Endothelial cell of umbilical vein (primary cell): ENCODE measurements around the gene SLC4A5. TPM values are rescaled to one million over a fixed set of nuclear protein-coding genes. Genes with fewer than 3 reads are reported as not detected.

Experiments used
- BruUV-seq: library from RNA; stranded (reverse); fragments of 400-500 nt; replicated peaks from 2 replicates; lab custom pipeline; 2021; lab: Mats Ljungman, UMichigan
- CTCF ChIA-PET: fragments of 300-600, 350-600 bp; sonication (Branson Sonifier 250); formaldehyde crosslinking; loops from one replicate; lab custom pipeline; 2021; ENCODE audit warnings: antibody characterized with exemption, inconsistent platforms; lab: Charles Lee
- POLR2A ChIA-PET: fragments of 300-600, 350-600 bp; sonication (Branson Sonifier 250); formaldehyde crosslinking; loops from one replicate; lab custom pipeline; 2021; ENCODE audit warnings: antibody characterized with exemption, inconsistent platforms; lab: Charles Lee
- DNase-seq: peaks from one replicate; pipeline ENCODE4 v3.0.0-alpha.2; 2011; ENCODE audit warnings: low read depth, low spot score
- FAIRE-seq: peaks from 2 replicates; lab custom pipeline; 2011; peaks lifted over from hg19 to GRCh38; lab: Jason Lieb, UNC
- H2AFZ ChIP-seq: 2 replicates; pipeline ENCODE4 v1.6.0; 2012; ENCODE audit warnings: low read depth, low read length, control low read depth, inconsistent platforms
- H3K27ac ChIP-seq: 2 replicates; pipeline ENCODE4 v1.5.1; 2011; ENCODE audit warnings: low read depth, mild to moderate bottlenecking, control low read depth, low read length, moderate library complexity; ENCODE audit not compliant: insufficient read depth
- H3K27me3 ChIP-seq, 2 experiments: 2 replicates each; pipeline versions ENCODE4 v1.6.0 to v1.6.1; 2011; ENCODE audit warnings: low read length in 2 of 2, mixed read lengths in 1 of 2; ENCODE audit not compliant: control insufficient read depth in 2 of 2, insufficient read depth in 2 of 2
- H3K36me3 ChIP-seq, 2 experiments: 2 replicates in 1 of 2; 3 replicates in 1 of 2; pipeline ENCODE4 v1.5.1; 2011; ENCODE audit warnings: low read length in 2 of 2, mild to moderate bottlenecking in 1 of 2, moderate library complexity in 1 of 2; ENCODE audit not compliant: control insufficient read depth in 2 of 2, insufficient read depth in 2 of 2; ENCODE audit errors: extremely low read depth in 1 of 2
- H3K4me1 ChIP-seq: 3 replicates; pipeline ENCODE4 v1.5.1; 2011; ENCODE audit warnings: mild to moderate bottlenecking, low read length; ENCODE audit not compliant: control insufficient read depth, insufficient read depth; ENCODE audit errors: extremely low read depth
- H3K4me2 ChIP-seq: 2 replicates; pipeline ENCODE4 v1.6.1; 2011; ENCODE audit warnings: low read length, control low read depth, mixed read lengths; ENCODE audit not compliant: insufficient read depth
- H3K4me3 ChIP-seq, 3 experiments: fragments of 200-600 bp in 1 of 3; sonication (generic), shearing (Covaris generic) in 1 of 3; replicated peaks in 1 of 3; 2 replicates each; pipeline ENCODE4 v1.5.1; 2011 to 2016; ENCODE audit warnings: control low read depth in 3 of 3, low read length in 3 of 3, mild to moderate bottlenecking in 2 of 3, inconsistent platforms in 1 of 3, low read depth in 1 of 3, moderate library complexity in 1 of 3; ENCODE audit not compliant: insufficient read depth in 1 of 3
- H3K79me2 ChIP-seq: 2 replicates; pipeline ENCODE4 v1.6.0; 2012; ENCODE audit warnings: low read length, inconsistent platforms; ENCODE audit not compliant: control insufficient read depth, insufficient read depth
- H3K9ac ChIP-seq: replicated peaks from 2 replicates; pipeline ENCODE3; 2011; ENCODE audit warnings: low read length, control low read depth; ENCODE audit not compliant: insufficient read depth; ENCODE audit errors: extremely low read depth
- H3K9me1 ChIP-seq: replicated peaks from 3 replicates; pipeline ENCODE4 v1.6.0; 2011; ENCODE audit warnings: mild to moderate bottlenecking, low read length; ENCODE audit not compliant: control insufficient read depth, insufficient read depth; ENCODE audit errors: extremely low read depth
- H3K9me3 ChIP-seq: replicated peaks from 2 replicates; pipeline ENCODE4 v1.5.1; 2012; ENCODE audit warnings: low read length, inconsistent platforms; ENCODE audit not compliant: control insufficient read depth, insufficient read depth
- H4K20me1 ChIP-seq: replicated peaks from 2 replicates; pipeline ENCODE3; 2011; ENCODE audit warnings: mild to moderate bottlenecking, low read length; ENCODE audit not compliant: control insufficient read depth, insufficient read depth; ENCODE audit errors: extremely low read depth
- EZH2 ChIP-seq: IDR thresholded peaks from 2 replicates; pipeline ENCODE4 v1.6.1; 2012; ENCODE audit warnings: borderline replicate concordance, low read depth, mild to moderate bottlenecking, moderate library complexity, low read length, inconsistent platforms; ENCODE audit not compliant: severe bottlenecking
- FOS ChIP-seq: IDR thresholded peaks from 2 replicates; pipeline ENCODE4 v1.6.1; 2011; ENCODE audit warnings: mild to moderate bottlenecking, low read length, moderate library complexity, borderline replicate concordance; ENCODE audit not compliant: insufficient read depth
- GATA2 ChIP-seq: IDR thresholded peaks from 2 replicates; pipeline ENCODE4 v1.7.0; 2011; ENCODE audit warnings: low read depth, mild to moderate bottlenecking, moderate library complexity, mixed read lengths, low read length; ENCODE audit not compliant: insufficient read length, insufficient read depth
- JUN ChIP-seq: IDR thresholded peaks from 2 replicates; pipeline ENCODE4 v1.6.1; 2011; ENCODE audit warnings: borderline replicate concordance, low read depth; ENCODE audit not compliant: insufficient read length, insufficient read depth
- MYC ChIP-seq: IDR thresholded peaks from one replicate; pipeline ENCODE4 v1.6.1; 2011; ENCODE audit warnings: mild to moderate bottlenecking, low read depth, low read length
- POLR2A ChIP-seq: IDR thresholded peaks from 2 replicates; pipeline ENCODE4 v1.6.1; 2012; ENCODE audit warnings: low read depth, mild to moderate bottlenecking, control low read depth, low read length
- POLR2AphosphoS5 ChIP-seq: IDR thresholded peaks from 2 replicates; pipeline ENCODE4 v1.6.1; 2012; ENCODE audit warnings: low read depth, mild to moderate bottlenecking, control low read depth, low read length, moderate library complexity; ENCODE audit not compliant: insufficient read depth
- dilution Hi-C: fragments of 300-500 bp; cut with MboI; formaldehyde crosslinking; loops from one replicate; pipeline ENCODE4 v1.15.0; 2019; ENCODE audit warnings: low sequenced_read_pairs; ENCODE audit not compliant: extremely low pct_ligation_motif_present
- intact Hi-C: fragments of 100-400 bp; cut with micrococcal nuclease; formaldehyde crosslinking; loops from one replicate; pipeline ENCODE4 v1.10.0; 2022
- polyA plus RNA-seq, 4 experiments: library from polyadenylated mRNA; depleted of rRNA in 3 of 4; stranded (reverse) in 3 of 4; unstranded in 1 of 4; fragments of >200 nt; gene quantifications; 2 replicates each; pipeline versions ENCODE4 v1.2.1 to v1.2.3, GENCODE V29; 2011 to 2012; ENCODE audit warnings: missing spikeins in 1 of 4
- total RNA-seq: library from RNA; stranded (reverse); gene quantifications from 2 replicates; pipeline ENCODE4 v1.2.3, GENCODE V29; 2021
- TF ChIP-seq, protein P1 (sequence below), 2 donors: IDR thresholded peaks; 1 replicate in 1 of 2; 2 replicates in 1 of 2; pipeline ENCODE4 v1.5.1; 2011; ENCODE audit warnings: low read length in 2 of 2, mild to moderate bottlenecking in 2 of 2, moderate library complexity in 2 of 2, control low read depth in 1 of 2, inconsistent platforms in 1 of 2, low read depth in 1 of 2; ENCODE audit not compliant: insufficient read depth in 1 of 2; ENCODE audit errors: extremely low read depth in 1 of 2
- TF ChIP-seq, protein P2 (sequence below): IDR thresholded peaks from 2 replicates; pipeline ENCODE4 v1.6.1; 2011; ENCODE audit not compliant: insufficient read depth, insufficient read length

The SLC4A5 gene
- total and polyA plus RNA-seq, 2 donors (not counting 3 experiments of a cell fraction or from before 2014, with no cell fraction given): 0.12 to 0.97 TPM

GRCh38 chr2:74174909-74175308 is 168.3 kb downstream of the SLC4A5 start:
- POLR2A ChIA-PET: no interaction called here
- TF ChIP-seq MYC: no peak
- no peak for TF ChIP-seq FOS
- no peak for TF ChIP-seq JUN
- TF ChIP-seq, protein P1, sequence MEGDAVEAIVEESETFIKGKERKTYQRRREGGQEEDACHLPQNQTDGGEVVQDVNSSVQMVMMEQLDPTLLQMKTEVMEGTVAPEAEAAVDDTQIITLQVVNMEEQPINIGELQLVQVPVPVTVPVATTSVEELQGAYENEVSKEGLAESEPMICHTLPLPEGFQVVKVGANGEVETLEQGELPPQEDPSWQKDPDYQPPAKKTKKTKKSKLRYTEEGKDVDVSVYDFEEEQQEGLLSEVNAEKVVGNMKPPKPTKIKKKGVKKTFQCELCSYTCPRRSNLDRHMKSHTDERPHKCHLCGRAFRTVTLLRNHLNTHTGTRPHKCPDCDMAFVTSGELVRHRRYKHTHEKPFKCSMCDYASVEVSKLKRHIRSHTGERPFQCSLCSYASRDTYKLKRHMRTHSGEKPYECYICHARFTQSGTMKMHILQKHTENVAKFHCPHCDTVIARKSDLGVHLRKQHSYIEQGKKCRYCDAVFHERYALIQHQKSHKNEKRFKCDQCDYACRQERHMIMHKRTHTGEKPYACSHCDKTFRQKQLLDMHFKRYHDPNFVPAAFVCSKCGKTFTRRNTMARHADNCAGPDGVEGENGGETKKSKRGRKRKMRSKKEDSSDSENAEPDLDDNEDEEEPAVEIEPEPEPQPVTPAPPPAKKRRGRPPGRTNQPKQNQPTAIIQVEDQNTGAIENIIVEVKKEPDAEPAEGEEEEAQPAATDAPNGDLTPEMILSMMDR (IDR thresholded peaks at IDR 0.05; ENCODE audit: extremely low read depth in 1 of 2, insufficient read depth in 1 of 2, low read depth in 1 of 2, low read length in 2 of 2): no peak
- TF ChIP-seq EZH2: no peak
- TF ChIP-seq POLR2A: no peak
- TF ChIP-seq, protein P2, sequence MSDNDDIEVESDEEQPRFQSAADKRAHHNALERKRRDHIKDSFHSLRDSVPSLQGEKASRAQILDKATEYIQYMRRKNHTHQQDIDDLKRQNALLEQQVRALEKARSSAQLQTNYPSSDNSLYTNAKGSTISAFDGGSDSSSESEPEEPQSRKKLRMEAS: no peak
- no peak for TF ChIP-seq GATA2
- no peak for TF ChIP-seq POLR2AphosphoS5
- no peak overlapping the region for H3K4me3 ChIP-seq
- no peak overlapping the region for H3K4me2 ChIP-seq
- no peak for FAIRE-seq
- intact Hi-C loops: no loop called here
- no peak overlapping the region for H3K9ac ChIP-seq
- H3K4me1 ChIP-seq: peaks cover 9% of the 10 kb centered on the region
- dilution Hi-C loops: no loop called here
- H3K9me1 ChIP-seq: no peaks in the 10 kb centered on the region
- H3K27me3 ChIP-seq: no peaks in the 10 kb centered on the region
- CTCF ChIA-PET: interaction anchor here (0.7 kb wide), 1 partner anchor 11 kb away, joined by 3 read pairs; no protein-coding TSS in a partner anchor
- H3K27ac ChIP-seq: no peak overlapping the region
- H3K79me2 ChIP-seq: peaks cover 66% of the 10 kb centered on the region
- no peaks in the 10 kb centered on the region for H3K9me3 ChIP-seq
- no peak overlapping the region for H2AFZ ChIP-seq
- peaks cover 5% of the 10 kb centered on the region for H4K20me1 ChIP-seq
- no TSS peak for BruUV-seq
- no peak for DNase-seq
- peaks cover 6 to 9% of the 10 kb centered on the region in 2 experiments for H3K36me3 ChIP-seq
